ENCODE measurements around the gene AKAP14.
"Not testable (repeated sequence)": the region's sequence is repeated elsewhere in the genome, so short reads cannot be mapped to it uniquely, and the experiment has no call there.

The AKAP14 gene

DNA sequence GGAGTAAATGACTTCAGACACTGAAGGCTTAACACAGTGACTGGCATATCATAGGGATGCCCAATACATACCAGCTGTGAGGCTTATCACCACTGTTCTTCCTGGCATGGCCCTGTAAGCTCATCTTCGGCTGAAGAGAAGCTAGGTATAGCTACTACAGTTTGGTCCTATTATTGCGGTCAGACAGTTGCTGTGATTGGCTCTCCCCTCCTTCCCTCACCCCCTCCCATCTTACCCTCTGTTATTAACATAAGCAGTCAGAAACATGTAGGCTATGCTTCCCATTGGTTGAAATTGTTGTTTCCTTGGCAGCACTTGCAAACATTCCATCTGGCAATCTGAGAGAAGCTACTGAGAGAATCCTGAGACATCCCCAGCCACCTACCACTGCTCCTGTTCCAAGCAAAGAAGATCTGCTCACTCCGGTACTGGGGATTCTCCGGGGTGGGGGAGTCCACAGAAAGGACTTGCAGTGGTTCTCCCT is at the start of gene AKAP14:
TSS of gene AKAP14 (plus strand) at position 51 of the 484 bp plus-strand sequence. CDS start 7,331 bp downstream, outside the sequence.
- no peak for DNase-seq (ENCODE audit: low spot score)

DNA sequence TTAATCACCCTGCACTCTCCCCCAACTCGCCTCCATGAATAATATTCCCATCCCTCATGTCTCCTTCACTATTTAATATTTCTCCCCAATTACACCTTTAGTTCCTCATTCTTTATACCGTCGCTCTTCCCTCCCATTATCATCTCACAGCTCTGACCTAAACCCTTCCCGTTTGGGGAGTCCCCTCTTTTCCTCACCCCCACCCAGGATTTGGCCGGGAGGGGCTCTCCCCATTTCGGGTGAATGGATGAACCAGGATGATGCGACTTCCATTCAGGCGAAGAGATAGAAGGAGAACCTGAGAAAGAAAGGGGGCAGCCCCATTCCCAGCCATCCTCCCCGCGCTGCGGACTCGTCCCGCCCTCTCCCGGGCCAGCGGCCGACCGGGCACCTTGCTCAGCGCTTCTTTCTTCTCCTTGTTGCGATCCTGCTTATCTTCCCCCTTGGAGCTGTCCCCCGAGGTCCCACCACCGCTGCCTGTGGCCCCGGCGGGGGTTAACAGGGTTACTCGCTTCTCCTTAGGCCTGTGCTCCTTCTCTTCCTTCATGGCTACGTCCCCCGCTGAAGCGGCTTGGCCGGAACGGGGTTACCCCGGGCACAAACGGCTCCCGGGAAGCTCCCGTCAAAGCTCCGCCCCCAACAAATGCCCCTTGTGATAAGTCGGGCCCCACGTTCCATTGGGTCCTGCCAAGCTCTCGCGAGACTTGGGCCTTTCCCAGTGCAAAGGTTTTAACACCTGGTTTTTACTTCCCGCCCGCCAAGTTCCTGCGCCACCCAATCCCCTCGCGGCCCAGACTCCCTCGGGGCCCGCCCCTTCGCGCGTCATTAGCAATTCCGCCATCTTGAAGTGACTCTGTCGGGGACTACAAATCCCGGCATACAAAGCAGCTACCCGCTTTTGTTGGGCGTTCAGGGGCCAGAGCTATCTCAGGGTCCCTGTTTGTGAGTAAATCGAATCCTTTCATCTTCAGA is 43.0 kb upstream of the AKAP14 start, which contains the start of gene UPF3B:
TSS of gene UPF3B (minus strand) at position 582 of the 972 bp plus-strand sequence. CDS start at position 547, 35 bp downstream.
- DNase-seq (ENCODE audit: low spot score): peak; percentile 95

DNA sequence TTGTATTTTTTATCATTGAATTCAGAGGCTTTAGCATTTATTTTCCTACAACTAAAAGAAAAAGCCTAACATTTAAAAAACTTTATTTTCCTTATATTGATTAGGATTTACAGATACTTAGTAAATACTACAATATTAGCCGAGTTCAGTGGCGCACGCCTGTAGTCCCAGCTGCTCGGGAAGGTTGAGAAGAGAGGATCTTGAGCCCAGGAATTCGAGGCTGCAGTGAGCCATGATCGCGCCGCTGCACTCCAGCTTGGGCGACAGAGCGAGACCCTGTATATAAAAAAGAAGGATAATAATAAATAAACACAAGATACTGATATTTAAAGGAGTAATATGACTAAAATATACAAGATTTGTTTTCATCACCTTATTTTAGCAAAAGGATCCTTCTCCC is 42.2 kb upstream of the AKAP14 start:
- DNase-seq (ENCODE audit: low spot score): no peak

DNA sequence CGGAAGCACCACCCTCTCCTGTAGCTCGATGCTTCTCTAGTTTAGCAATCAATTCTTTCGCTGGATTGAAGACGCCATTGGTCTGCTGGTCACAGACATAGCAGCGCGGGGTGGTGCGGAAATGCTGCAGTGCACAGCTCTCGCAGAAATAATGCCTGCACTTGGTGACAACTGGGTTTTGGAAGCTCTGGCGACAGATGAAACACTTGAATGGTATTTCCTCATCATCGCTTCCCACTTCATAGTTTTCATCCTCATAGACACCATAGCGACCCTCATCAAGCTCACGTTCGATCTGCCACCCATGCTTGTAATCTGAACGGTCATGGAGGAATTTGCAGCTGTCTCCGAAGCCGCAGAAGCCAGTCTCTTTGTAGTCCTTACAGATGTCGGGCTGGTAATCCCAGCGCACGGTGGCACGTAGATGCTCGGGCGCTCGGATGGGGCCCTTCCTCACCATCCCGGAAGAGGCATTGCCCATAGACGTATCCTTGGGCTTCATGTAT is 25.0 kb upstream of the AKAP14 start:
- peak; percentile 16 for DNase-seq (ENCODE audit: low spot score)

DNA sequence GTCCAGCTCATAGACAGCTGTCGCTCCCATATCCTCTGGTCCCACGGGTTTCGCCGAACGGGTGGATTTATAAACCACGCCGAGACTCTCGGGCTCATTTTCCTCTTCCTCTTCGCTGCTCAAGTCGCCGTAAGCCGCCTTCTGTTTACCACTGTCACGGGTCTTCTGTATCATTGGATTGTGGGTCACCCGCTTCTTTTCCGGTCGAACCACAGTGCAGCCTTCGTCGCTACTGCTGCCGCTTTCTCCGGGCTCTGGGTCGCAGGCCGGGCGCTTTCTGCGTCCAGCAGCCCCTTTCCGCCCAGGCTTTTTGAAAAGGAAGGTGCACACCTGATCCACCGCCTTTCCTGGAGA is 24.5 kb upstream of the AKAP14 start:
- DNase-seq (ENCODE audit: low spot score): no peak

DNA sequence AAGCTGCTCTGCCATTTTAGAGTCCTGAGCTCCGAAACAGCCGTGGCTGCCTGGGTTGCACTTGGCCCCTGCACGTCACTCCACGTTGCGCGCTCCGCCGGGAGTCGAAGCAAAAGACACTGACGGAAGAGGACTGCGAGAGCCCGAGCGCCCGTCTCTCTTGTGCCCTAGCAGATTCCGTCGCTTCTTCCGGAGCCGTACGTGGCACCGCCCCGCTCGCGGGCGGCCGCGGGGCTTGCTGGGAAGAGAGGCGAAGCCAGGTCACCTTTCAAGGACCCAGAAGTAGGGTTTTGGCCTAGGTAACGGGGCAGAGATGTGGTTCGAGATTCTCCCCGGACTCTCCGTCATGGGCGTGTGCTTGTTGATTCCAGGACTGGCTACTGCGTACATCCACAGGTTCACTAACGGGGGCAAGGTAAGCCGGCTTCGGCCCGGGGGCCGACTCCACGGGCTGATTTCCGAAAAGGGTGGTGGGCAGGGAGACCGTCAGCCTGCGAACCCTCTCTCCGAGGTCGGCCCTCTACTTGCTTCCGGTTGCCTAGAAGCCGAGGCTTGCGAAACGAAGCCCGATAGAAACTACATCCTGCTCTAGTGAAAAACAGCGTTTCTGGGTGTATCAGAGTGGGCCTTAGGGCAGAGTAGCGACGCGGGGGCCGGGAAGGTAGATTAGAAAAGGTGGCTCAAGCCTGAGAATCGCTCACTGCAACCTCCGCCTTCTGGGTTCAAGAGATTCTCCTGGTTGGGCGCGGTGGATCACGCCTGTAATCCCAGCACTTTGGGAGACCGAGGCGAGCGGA is 23.9 kb upstream of the AKAP14 start, which contains the start of the genes NDUFA1 and RNF113A:
TSS of gene NDUFA1 (plus strand) at position 234 of the 797 bp plus-strand sequence. CDS start at position 314, 80 bp downstream.
TSS of gene RNF113A (minus strand) at position 135 of the 797 bp plus-strand sequence. CDS start at position 15, 120 bp downstream.
- peak; percentile 87 for DNase-seq (ENCODE audit: low spot score)

DNA sequence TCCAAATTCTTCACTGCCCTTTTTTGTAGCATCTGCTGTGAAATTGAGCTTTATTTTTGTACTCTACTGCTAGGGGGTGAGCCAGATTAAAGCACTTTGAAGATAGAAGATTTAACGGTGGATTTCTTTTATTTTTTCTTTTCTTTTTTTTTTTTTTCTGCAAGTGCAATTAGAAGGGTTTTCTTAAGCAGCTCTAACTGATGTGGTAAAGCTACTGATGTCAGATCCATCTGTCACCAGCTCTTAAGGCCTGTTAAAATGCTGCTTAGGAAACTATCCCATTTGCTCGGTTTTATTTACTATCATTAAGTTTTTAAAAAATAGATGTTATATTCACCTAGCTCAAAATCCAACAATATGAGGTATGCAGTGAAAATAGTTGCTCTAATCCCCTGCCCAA is 17.0 kb upstream of the AKAP14 start:
- no peak for DNase-seq (ENCODE audit: low spot score)

DNA sequence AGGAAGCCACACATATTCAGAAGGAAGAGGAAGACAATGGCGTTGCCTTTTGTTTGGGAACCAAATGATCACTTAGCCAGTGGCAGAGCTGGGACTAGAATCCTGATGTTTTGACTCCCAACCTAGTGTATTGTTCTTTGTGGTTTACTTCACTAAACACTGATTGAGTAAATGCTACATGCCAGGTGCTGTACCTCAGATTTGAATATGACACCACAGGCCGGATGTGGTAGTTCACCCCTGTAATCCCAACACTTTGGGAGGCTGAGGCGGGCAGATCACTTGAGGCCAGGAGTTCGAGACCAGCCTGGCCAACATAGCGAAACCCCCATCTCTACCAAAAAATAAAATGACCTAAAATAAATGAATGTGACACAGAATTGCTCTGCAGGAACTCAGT is 15.6 kb upstream of the AKAP14 start:
- no peak for DNase-seq (ENCODE audit: low spot score)

DNA sequence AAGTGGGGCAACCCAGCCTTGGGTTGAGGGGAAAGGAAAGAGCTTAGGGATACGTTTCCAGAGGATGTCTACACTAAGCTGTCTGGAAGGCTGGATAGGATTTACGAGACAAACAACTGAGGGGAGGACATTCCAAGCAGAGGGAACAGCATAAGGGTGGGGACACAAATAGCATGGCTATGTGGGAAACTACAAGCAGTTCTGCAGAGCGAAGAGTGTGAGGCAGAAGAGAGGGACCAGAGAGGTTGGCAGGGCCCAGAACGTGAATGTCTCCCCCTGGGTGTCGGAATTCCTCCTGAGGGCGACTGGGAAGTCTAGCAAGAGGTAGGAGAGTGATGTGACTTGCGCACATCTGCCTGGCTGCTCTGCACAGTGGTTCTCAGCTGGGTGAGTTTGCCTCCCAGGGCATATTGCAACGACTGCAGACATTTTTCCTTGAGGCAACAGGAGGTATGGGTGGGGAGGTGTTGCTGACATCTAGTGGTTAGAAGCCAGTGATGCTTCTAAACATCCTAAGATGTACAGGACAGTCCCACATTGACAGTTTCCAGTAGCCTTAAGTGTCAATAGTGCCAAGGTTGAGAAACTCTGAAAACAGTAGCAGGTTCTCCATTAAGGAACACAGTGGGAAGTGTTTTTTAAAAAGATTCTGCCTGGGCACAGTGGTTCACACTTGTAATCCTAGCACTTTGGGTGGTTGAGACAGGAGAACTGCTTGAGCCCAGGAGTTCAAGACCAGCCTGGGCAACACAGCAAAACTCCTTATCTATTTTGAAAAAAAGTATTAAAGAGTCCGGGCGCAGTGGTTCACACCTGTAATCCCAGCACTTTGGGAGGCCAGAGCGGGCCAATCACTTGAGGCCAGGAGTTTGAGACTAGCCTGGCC is 14.9 kb upstream of the AKAP14 start:
- peak; percentile 47 for DNase-seq (ENCODE audit: low spot score)

DNA sequence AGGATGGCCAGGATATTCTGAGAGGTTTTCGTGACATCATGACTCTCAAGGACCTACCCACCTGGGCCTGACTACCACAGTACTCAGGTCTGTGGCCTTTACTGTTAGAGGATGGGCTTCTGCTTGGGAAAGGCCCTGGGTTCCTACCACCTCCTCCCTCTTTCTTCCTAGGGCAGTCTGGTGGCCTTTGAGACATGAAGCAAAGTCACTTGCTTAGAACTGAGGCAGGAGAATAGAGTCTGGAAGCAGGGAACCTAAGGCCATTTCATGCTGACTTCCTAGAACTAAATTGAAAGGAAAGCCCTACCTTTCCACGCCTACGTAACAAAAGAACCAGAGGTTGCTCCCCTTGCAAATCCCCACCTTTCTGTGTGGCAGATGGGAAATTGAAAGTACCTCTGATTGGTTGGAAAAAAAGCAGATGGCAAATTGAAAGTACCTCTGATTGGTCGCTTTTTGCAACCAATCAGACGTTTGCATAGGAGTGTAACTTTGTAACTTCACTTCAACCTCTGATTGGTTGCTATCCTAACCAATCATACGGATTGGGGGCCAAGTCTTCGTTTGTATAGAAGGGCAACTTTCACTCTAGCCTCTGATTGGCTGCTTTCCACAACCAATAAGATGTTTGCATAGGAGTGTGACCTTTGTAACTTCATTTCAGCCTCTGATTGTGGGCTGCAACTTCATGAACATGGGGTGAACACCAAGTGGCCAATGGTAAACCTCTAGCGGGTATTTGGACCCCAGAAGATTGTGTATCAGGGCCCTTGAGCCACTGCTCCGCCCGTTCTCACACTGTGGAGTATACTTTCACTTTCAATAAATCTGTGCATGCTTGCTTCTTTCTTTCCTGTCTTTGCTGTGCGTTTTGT is 9.9 kb upstream of the AKAP14 start:
- DNase-seq (ENCODE audit: low spot score): peak; percentile 60

DNA sequence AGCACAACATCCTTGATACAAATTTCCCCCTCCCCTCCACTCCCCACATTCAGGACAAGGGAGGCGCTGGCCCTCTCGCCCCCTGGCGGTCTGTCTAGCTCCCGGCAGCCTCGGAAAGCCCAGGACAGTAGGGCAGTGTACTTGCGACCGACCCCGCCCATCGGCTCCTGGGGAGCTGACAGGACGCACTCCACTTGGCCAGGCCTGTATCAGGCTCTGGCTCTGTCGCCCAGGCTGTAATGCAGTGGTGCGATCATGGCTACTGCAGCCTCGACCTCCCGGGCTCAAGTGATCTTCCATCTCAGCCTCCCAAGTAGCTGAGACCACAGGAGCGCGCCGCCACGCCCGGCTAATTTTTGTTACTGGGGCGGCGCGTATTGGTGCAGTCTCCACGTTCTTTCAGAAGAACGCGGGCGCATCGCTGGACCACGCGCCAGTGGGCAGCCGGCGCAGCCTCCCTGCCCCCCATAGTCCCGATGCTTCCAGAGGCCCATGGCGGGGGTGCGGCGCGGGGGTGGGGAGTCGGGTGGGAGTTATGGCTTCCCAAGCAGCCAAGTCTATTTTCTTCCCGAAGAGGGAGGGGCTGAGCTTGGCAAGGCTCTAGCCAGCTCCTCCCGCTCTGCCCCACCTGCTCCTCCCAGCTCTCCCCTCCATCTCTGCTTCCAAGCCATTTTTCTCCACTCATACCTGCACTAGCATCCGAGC is 7.8 kb upstream of the AKAP14 start:
- peak; percentile 56 for DNase-seq (ENCODE audit: low spot score)

DNA sequence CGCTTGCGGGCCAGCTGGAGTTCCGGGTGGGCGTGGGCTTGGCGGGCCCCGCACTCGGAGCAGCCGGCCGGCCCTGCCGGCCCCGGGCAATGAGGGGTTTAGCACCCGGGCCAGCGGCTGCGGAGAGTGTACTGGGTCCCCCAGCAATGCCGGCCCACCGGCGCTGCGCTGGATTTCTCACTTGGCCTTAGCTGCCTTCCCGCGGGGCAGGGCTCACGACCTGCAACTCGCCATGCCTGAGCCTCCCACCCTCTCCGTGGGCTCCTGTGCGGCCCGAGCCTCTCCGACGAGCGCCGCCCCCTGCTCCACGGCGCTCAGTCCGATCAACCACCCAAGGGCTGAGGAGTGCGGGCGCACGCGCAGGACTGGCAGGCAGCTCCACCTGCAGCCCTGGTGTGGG is 5.1 kb upstream of the AKAP14 start:
- DNase-seq (ENCODE audit: low spot score): not testable (repeated sequence)

DNA sequence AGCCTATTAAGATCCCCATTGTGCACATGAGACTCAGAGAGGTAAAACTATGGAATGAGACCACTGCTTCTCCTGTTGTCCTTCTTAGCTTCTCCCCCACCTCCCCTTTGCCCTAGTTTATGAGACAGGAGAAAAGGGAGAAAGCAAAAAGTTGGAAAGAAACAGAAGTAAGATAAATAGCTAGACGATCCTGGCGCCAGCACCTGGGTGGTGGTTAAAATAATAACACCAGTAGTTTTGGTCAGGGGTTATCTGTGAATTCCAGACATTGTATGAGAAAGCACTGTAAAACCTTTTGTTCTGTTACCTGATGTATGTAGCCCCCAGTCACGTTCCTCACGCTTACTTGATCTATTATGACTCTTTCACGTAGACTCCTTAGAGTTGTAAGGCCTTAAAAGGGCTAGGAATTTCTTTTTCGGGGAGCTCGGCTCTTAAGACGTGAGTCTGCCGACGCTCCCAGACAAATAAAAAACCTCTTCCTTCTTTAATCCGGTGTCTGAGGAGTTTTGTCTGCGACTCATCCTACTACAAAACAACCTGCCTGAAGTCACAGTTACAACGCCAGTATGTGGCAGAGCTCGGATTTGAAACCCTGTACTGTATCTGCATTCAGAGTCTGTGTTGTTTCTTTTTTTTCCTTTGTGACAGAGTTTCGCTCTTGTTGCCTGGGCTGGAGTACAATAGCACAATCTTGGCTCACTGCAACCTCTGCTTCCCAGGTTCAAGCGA is 3.6 kb upstream of the AKAP14 start:
- DNase-seq (ENCODE audit: low spot score): not testable (repeated sequence)

DNA sequence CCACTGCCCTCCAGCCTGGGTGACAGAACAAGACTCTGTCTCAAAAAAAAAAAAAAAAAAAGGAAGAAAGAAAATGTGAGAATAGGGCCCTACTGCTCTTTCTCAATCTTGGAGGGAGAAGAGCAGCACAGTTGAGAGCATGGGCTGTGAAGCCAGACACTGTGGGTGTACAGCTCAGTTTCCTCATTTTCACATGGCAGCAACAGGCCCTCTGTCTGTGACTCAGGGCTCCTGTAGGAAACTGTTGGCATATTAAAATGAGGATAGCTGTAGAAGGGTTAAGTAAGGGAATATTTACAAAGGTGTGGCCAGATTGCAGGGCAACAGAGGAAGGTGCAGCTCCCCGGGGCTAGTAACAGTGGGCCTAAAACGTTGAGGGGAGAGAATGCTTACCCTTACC is 3.4 kb downstream of the AKAP14 start:
- no peak for DNase-seq (ENCODE audit: low spot score)

DNA sequence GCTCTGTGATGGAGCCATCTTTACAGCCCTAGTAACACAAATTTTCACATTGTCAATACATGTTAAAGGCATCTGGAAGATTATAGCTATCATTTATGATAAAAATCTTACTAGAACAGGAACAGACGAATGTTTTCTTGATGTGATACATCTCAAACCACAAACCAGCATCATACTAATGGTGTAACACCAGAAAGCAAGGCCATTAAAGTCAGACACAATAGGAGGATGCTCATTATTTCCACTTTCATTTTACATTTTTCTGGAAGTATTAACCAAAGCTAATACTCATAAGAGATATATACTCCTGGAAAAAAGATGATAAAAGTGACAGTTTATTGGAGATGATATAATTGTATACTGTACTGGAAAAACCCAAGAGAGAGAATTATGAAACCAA is 5.3 kb downstream of the AKAP14 start:
- no peak for DNase-seq (ENCODE audit: low spot score)

DNA sequence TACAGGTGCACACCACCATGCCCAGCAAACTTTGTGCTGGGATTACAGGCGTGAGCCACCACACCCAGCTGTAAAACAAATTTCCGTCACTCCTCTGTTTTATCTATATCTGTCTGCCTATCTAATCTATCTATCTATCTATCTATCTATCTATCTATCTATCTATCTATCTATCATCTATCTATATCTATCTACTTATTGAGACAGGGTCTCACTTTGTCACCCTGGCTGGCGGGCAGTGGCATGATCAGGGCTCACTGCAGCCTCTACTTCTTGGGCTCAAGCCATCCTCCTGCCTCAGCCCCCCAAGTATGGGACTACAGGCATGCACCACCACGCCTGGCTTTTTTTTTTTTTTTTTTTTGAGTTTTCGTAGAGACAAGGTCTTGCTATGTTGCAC is 20.6 kb downstream of the AKAP14 start:
- DNase-seq (ENCODE audit: low spot score): no peak

DNA sequence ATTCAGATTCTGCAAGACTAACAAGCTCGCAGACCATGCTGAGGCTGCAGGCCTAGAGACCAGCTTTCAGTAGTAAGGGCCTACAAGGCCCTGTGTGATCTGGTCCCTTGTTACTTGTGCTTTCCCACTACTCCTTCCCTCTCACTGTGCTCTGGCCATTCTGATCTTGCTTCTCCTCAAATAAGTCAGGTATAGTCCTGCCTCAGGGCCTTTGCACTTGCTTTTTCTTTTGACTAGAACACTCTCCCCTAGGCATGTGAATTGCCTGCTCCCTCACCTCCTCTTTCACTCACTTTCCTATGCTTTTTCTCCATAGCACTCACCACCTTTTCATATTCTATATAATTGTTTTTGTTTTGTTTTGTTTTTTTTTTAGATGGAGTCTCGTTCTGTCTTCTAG is 22.2 kb downstream of the AKAP14 start:
- no peak for DNase-seq (ENCODE audit: low spot score)

DNA sequence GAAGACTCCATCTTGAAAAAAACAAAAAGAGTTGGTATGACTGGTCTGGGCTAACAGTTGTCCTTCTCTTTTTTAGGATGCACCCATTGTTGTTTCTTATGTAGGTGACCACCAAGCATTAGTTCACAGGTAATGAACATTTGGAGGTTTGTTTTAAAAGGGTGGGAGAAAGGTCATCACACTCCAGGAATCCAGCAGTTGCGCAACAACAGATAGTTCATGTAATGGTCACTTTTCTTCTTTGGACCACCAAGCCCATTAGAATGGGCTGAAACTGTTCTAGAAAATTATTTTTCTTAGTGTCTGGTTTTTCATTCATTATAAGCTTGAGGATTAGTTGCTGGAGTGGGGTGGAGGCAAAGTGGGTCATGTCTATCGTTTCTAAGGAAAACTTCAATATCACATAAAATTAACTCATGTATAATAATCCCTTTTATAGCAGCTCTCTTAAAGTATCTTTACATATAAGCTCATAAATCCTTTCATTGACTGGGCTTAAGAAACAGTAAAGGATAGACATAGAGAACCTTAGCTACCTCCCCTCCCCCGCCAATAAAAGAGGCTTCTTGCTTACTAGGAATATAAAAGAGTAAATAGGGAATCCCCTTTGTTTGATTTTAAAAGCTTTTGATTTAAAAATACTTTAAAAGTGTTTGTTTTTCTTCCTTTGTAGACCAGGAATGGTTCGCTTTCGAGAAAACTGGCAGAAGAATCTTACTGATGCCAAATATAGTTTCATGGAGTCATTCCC is 24.3 kb downstream of the AKAP14 start:
- no peak for DNase-seq (ENCODE audit: low spot score)

All from CD4-positive, alpha-beta T cell treated with Interleukin-2 at 100 ng/mL for 4 hours (primary cell).